Fibroblast of skin of scalp (primary cell): Measurements from ENCODE around the gene C10orf95.

Experiments
- DNase-seq: peaks from one replicate; pipeline ENCODE4 v3.0.0-alpha.2; 2013

The C10orf95 gene

DNA sequence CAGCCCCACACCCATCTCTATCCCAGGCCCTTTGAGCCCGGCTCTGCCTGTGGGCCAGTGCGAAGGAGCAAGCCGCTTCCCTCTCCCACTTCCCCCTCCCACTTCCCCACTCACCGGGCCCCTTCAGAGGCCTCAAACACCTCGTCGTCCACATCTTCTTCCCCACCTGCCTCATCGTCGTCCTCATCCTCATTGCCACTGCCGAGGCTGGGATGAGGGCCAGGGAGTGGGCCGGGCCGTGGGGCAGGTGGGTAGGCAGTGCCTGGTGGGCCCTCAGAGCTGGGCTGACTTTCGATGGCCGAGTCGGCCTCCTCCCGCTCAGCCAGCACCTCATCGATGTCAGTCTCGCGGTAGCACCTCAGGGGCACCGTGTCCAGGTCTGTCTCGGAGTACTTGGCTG lies 36.6 kb downstream of the C10orf95 start:
- DNase-seq, result no peak

DNA sequence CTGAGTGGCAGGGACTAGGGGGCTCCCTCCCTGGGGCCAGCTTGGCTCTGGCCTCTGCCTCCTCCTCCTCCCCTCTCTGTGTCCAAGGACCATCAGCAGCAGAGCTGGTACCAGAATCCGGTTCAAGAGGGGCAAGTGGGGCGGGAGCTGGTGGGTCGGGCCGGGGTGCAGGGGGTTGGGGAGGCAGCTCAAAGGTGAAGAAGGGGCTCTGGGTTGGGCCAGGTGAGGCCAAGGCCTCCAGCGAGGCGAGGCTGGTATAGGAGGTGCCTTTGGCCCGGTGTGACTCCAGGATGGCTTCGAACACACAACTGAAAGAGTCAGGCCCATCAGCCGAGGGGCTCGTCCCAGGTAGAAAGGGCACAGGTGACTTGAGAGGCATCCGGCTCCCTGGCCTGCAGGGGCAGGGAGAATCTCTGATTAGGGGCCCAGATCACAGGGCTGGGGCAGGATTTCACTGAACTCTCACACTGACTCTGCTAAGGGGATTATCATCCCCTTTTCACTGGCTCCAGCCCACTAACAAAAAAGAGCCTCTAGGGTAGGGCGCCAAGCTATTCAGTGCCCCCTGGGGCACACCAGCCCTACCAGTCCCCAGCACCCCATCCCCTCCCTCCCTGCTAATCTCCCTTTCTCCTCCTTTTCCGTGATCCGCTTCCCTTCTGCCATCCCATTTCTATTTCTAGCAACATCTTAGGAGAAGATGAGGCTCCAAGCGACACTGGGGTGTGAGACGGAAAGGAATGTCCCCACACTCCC lies 37.4 kb downstream of the C10orf95 start:
- DNase-seq, result no peak

DNA sequence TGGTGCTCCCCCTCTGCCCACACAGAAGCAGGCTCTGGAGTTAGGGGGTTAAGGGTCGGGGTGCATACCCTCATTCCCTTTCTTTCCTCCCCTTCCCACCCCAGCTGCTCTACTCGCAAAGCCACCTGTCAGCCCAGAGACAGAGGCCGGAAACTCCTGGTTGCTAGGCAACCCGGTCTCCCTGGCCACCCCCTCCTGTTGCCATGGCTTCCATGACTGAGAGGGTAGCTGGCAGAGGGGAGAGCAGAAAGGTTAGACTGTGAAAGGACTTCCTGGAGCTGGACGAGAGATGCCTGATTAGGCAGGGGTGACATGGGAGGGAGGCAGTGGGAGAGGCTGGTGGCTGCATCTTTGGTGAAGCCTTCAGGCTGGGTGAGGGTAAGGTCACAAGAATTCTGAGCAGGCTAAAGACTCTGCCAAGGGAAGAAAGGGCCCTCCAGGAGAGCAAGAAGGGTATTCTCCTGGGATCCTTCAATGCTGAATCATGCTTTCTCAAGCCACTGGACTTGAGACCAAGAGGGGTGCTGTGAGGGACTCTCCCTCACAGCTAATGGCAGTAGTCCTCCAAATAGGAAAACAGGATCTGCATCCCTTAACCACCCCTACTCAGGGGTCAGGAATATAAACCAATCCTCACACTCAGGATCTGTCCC lies 38.2 kb downstream of the C10orf95 start:
- no peak for DNase-seq

DNA sequence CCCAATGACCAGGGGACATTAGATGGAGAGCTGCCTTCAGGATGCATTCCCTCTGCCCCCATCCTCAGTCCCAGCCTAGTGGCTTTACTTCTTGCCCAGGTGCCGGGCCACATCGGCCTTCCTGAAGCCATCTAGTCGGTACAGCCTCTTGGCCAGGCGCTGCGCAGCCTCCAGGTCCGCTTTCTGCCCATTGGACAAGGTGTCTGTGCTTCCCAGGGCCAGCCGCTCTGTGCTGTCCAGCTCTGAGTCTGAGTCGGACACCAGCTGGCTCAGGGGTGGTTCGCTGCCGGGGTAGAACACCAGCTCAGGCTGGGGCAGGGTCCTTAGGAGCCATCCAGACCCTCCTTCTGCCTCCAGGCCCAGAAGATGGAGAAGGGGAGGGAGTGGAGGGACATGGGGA lies 39.0 kb downstream of the C10orf95 start:
- DNase-seq, result no peak

DNA sequence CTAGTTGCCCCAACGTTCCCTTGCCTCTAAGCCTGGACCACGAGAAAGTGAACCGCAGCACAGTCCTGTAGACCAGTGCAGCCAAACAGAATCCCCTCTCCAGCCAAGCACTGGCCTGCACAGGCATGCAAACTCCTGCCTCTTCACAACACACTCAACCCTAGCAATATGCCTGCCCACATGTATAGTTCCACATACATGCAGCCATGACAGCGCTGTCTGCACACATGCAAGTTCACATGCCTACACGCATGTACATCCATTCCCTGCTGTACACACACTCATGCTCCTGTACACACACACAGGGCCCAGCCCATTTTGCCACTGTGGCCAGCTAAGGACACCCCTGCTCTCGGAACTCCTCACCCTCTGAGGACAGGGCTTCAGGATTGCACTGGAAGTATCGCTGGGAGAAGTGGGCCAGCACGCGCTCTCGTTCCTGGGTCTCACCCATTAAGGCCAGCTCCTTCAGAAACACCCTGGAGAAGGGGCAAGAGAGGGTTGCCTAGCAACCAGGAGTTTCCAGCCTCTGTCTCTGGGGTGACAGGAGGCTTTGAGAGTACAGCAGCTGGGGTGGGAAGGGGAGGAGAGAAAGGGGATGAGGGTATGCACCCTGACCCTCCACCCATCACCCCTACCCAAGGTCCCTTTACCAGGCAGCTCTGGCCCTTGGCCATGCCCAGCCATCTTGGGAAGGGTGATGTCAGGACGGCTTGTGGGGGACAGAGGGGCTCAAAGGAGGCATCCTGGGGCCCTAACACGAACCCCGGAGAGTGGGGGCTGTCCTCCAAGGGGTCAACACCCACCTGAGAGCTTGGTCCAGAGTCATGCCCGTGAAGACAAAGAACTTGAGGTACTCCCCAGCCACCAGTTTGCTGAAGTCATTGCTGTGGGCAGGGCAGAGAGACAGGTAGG lies 39.7 kb downstream of the C10orf95 start:
- DNase-seq, result no peak

DNA sequence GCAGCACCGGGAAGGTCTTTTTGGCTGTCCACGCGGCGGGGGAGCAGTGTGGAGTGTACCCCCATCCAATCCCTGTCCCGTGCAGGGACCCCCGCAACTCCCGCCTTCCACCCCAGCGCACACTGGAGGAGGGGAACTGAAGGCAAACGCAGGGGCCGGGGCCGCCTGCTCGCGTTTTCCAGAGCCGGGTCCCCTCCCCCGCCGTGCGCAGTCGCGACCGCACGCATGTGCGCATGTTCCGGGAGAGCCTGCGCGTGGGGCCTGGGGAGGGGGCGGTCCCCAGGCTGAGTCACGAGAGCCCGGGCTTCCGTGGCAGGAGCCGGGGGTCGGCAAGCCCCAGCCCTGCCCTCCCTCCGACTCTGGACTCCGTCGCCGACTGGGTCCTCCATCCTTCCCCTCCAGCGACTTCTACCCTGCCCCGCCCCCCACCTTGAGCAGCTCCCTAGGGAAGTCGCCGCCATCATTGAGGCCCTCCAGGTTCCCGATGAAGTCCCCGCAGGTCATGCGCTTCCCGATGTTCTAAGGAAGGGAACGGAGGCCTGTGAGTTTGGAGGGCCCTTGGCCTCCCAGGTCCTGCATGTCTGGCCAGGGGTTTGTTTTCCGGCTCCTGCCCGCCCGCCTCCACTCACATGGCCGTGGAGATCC lies 40.8 kb downstream of the C10orf95 start:
- no peak for DNase-seq

DNA sequence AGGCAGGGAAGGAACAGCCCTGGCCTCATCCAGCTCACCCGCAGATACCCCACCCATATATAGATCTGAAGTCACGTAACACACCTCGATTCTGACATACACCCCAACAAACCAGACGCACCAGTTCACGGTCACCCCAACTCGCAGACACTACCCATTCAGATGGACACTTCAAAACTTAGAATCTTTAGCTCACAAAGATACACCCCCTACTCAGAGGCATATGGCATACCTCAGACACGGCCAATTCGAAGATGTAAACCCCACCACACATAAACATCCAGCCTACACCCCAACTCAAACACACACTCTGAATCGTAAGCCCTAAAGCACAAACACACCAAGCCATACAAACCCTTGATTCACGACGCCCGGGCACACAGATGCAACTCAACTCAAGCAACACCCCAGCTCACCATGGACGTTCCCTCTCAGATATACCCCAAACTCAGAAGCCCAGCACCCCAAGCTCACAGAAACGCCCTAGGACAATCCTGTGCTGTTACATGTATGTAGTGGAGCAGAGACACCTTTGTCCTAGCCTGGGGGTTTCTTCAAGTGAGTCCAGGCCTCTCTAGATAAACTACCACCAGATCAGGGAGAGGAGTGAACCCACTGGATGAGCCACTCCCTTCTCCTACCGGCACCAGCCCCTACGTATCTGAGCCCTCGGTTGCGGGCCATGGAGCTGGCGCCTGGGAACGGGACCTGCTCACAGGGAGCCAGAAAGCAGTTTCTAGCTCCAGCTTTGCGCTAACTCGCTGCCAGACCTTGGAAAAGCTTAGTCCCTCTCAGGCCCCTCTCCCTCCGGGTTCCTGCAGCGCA lies 41.5 kb downstream of the C10orf95 start:
- no peak for DNase-seq

DNA sequence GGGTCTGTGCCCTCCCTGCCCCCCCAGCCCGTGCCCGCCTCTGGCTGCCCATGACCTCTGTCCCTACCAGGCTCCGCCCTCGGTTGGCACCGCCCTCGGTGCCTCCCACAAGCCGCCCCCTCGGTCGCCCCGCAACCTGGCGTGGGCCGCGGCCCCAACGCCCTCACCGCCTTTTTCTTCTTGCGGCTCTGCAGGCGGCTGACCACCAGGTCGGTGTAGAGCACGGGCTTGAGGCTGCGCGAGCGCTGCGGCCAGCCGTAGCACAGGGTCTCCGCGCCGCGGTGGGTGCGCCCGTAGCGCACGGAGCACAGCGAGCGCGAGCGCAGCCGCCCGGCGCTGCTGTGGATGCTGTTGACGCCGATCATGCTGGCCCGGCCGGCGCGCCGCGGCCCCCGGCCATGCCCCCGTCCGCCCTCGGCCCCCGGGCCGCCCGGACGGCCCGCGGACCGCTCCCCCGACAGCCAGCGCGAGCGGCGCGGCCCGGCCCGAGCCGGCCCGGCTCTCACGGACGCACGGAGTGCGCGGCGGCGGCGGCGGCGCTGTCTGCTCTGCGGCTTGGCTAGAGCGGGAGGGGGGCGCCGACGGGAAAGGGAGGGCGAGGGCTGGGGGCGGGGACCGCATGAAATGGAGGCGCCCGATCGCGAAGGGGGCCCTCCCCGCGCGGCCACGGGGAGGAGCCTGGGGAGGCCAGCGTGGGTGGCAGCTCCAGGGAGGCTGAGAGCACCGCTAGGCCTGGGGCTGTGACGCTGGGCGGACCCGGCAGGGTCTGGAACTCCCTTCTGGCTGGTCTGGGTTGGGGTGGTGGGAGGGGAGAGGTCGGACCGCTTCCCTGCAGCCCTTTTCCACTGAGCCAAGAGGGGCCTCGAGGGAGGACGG lies 42.4 kb downstream of the C10orf95 start:
- DNase-seq, result no peak

DNA sequence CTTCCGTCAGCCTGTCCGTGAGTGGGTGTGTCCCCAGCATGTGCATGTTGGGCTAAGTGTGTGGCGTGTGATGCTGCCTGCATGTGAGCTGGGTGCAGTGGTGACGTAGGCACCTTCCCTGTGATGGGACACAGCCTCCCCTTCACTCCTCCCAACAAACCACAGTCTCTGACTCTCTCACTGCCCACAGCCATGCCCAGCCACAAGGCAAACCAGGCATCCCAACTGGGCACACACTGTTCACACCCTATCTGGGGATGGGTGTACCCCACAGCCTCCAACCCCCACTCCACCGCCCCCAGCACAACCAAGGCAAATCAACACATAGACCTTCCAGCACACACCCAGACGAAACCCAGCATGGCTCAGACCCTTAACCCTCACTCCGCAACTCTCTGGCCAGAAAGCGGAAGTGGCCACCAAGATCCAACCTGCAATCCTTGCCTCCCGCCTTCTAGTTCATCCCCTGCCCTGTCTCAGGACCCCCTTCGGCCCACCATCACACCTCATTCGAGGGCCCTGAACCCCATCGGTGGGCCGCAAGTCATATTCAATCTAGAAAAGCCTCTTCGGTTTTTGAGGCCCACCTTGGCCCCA lies 43.1 kb downstream of the C10orf95 start:
- DNase-seq, result no peak

DNA sequence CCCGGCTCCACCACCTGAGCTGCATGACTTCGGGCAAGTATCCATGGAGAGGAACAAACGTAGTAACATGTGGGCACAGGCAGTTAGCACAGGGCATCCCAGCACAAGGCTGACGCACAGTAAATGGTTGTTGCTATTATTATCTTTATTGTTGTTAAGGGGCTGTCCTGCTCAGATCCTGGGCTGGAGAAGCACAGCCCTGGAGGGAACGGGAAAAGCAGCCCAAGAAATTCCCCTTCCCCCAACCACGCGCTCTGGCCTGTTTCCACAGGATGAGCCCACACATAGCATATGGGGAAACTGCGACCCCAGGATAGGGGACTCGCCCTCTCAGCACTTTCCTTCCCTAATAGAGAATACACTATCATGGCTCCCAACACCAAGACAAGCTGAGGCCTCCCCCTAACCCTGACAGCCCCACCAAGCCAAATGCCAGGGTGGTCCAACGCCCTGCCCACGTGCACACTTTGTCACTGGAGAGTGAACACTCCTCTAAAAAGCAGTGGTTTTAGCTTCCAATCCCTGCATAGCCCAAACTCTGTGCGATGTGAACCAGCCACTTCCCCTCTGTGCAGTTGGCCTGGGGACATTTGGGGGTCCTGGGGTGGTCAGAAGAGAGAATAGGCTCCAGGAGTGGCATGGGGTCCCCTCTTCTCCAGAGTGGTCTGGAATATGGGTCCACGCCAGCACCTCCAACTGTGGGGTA lies 43.8 kb downstream of the C10orf95 start:
- DNase-seq, result no peak

DNA sequence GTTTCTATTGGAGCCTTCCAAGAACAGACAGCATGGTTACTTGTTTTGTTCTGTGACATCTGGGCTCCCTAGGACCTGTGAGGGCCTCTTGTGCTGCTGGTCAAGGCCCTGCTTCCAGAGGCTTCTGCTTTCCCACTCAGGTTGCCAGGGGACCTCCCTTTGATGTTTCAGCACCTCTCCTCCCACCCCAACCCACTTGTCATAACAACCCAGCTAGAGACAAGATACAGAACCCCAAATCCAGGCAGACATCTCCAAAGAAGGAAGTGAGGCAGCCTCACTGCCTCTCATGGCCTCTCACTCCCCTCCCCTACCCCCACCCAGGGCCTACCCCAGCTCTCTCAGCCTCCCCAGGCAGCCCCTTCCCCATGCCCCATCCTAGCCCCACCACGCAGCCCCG lies 44.5 kb downstream of the C10orf95 start:
- no peak for DNase-seq

DNA sequence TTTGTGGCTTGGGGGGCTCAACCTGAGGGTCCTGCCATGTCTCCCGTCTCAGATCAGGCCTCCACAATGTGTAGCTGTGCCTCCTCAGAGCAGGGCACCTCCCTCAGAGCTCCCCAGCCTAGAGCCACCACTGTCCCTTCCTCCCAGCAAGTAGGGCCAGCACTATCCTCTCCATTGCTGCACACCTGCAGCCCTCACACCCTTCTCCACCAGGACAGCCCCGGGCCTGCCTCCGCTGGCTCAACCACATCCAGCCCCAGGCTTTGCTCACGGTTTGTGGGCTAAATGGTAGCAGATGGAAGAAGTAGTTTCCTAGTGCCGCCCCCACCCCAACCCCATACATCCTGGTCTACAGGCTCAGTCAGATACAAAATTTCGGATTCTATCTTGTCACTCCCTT lies 45.7 kb downstream of the C10orf95 start:
- DNase-seq, result no peak

DNA sequence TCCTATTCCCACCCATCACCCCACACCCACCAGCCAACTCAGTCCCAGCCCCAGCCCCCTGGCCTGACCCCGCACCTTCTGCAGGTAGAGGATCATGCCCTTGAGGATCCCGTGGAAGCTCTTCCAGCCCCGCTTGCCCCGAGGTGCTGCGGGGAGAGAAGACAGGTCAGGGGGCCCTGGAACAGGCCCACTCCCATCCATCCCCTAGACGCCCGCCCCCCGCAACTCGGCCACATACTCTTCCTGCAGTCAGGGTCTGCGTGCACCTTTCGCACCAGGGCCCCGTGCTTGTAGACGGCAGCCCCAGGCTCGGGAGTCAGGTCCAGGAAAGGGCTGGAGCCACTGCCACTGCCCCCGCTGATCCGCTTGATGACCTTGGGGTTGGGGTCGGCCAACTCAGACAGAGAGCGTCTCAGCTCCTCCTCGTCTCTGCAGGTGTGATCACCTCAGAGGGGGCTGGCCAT lies 46.2 kb downstream of the C10orf95 start:
- no peak for DNase-seq

DNA sequence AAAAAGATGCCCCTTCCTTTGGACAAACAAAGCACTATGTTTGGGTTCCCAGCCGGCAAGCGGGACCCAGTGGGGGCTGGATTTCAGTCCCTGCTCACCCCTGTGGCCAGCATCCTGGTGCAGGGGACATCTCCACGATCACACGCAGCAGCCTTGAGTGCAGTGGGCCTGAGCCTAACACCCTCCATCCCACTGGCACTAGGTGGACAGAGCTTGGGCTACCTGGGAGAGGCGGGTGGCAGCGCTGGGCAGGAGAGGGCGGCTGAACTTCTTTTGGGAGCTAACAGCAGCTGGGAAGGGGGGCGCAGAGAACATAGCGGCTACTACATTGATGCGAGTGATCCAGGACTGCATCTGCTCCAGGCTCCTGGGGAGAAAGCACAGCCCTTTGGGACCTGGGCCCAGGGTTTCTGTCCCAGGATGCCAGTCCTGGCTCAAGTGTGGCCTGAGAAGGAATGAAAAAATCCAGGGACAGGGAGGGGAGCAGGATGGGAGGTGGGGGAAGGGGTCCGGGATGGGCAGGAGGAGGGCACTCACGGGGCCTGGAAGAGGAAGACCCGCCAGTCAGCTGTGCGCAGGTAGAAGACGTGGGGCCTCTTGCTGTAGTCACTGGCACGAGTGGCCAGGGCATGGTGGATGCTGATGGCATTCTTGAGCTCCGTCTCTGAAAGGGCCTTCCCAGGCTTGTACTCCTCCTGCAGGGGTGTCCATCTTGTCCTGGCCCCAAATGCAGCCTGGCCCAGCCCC lies 46.8 kb downstream of the C10orf95 start:
- no peak for DNase-seq

DNA sequence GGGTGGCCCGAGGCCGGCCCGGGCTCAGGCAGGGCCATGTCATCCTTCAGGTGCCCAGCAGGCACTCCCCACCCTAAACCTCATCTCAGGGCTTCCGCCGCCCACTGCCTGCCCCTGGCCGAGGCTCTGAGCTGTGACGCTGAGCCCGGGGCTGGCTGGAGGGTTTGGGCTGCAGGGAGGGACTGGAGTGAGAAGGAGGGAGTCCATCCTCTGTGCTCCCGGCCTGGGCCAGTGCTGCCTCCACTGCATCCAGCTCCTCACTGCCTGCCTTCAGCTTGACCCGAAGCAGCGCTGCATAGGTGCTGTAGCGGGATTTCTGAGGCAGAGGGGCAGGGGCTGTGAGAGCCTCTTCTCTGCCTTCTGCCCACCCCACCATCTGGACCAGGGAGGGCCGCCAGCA lies 48.2 kb downstream of the C10orf95 start:
- DNase-seq, result no peak

DNA sequence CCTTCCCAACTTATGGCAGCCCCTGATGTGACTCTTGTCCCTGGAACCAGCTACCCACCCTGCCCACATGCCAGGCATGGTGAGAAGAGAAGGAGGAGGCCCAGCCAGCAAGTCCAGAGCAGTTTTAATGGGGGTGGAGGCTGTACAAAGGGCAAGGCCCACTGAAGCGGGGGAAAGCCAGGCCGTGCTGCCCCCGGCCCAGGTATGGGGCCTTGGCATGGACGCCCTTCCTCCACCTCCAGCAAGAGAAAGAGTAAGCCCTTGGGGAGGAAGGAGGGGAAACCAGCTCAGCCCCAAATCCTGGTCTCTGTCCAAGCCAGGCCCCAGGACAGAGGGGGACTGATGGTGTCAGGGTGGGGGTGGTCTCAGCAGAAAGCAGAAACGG lies 48.8 kb downstream of the C10orf95 start:
- DNase-seq, result no peak

DNA sequence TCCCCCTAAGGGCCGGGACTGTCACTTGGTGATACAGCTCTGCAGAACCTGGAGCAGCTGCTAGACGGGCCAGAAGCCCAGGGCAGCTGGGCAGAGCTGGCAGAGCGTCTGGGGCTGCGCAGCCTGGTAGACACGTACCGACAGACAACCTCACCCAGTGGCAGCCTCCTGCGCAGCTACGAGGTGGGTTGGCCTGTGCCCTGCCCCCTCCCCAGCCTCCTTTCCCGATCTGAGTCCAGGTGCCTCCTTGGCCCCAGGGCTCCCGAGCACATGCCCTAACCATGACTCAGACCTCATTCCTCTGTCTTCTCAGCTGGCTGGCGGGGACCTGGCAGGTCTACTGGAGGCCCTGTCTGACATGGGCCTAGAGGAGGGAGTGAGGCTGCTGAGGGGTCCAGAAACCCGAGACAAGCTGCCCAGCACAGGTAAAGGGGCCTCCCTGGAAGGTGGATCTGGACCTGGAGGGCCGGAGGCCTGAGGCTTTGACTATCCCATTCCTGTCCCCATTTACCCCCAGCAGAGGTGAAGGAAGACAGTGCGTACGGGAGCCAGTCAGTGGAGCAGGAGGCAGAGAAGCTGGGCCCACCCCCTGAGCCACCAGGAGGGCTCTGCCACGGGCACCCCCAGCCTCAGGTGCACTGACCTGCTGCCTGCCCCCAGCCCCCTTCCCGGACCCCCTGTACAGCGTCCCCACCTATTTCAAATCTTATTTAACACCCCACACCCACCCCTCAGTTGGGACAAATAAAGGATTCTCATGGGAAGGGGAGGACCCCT lies 49.4 kb downstream of the C10orf95 start:
- DNase-seq, result no peak

DNA sequence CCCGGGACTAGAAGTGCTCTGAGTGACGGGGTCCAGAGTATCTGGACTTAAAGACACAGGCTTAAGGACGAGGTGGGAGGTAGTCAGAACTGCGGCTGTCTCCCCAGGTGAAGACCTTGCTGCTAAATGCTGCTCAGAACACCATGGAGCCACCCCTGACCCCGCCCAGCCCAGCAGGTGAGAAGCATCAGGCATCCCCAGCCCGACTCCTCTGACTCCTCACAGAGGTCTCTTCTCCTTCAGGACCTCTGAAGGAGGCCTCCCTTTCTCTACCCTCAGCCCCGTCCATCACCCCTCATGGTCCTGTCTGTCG lies 50.0 kb downstream of the C10orf95 start:
- no peak for DNase-seq
